ENCODE data around the gene PPIF.

The PPIF gene

DNA sequence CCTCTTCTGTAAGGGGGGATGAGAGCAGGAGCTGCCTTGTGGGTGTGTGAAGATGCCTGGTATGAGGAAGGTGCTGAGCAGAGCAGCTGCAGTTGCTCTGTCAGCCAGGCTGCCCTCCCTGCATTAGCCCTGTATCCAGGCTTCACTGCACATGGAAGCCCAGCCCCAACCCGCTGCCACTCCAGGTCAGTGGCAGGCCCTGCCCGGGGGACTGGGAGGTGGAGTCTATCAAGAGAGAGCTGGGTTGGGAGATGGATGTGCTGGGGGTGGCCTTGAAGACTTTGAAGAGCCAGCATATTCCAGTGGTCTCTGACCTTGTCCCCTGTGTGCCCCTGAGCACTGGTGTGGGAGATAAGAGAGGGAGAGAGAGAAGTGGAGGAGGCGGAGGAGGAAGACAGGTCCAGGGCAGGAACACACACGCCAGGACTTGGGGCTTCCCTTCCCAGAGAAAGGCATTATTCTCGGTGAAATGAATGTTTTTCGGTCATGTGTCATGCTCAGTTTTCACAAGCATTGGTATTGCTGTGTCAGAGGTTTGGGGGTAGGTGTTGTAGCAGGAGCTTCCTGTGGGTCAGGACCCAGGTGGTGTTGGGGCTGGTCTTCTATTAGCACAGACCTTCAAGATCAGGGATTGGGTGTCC, 2.6 kb downstream of the PPIF start:
- DNase-seq: no peak

- no peak for DNase-seq
Observed at GRCh38 chr10:79350407-79351154, 3.3 kb downstream of the PPIF start.

GRCh38 chr10:79351332-79351731, 4.1 kb downstream of the PPIF start:
- DNase-seq: no peak

GRCh38 chr10:79352035-79352877, 5.0 kb downstream of the PPIF start:
- no peak for DNase-seq

GRCh38 chr10:79353000-79353406, 5.7 kb downstream of the PPIF start:
- DNase-seq: no peak

GRCh38 chr10:79353726-79354125, 6.5 kb downstream of the PPIF start:
- DNase-seq: no peak

- no peak for DNase-seq
Observed at GRCh38 chr10:79354141-79354540, 6.9 kb downstream of the PPIF start.

DNA sequence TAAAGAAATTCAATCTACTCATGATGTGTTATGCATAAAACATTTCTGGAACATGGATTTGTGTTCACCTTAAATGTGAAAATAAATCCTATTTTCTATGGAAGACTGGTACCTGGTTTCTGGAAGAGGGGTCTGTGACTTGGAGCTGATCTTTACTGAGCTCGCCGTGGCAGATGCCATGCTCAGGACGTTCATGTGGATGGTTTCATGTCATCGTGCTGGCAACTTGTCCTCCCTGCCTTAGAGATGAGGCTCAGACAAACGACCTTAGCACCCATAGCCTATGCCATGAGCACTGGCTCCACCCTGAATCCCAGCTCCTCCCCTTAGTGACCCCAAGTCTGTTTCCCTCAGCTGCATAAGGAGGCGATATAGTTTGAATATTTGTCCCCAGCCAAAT, 7.3 kb downstream of the PPIF start:
- no peak for DNase-seq

DNA sequence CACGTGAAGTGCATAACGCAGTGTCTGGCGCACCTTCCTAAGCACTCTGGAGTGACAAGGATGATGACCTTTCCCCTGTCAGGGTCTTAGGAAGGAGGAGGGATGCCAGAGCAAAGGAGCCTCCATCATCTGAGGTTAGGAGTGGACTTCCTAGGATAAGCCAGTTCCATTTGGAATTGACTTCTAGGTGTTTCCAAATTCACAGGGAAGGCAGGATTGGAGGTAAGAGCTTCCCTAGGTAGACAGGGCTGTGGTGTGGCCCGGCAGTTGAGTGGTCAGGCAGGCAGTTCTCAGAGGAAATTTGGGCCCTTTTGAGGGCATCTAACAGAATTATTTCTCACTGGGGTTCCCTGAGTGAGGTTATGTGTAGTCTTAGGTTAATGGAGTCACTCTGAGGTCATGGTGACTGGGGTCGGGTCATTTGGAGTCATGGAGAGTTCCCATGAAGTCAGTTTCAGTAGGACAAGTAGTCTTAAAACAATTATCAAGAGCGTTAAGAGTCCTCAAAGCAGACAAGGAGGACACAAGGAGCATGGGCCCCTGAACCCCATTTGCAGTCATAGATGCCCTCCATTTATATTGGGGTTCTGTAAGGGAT, 8.2 kb downstream of the PPIF start:
- no peak for DNase-seq

- DNase-seq: no peak
Observed at GRCh38 chr10:79356104-79356503, 8.8 kb downstream of the PPIF start.

DNA sequence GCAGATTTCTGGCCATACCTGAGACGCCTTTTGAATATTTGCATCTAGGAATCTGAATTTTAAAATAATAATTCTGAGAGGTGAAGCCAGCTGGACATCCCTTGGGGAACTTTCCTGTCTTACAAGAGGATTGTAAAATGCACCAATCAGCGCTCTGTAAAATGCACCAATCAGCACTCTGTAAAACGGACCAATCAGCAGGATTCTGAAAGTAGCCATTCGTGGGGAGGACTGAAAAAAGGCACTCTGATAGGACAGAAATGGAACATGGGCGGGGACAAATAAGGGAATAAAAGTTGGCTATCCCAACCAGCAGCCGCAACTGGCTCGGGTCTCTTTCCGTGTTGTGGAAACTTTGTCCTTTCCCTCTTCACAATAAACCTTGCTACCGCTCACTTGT, 9.9 kb downstream of the PPIF start:
- no peak for DNase-seq

- no peak for DNase-seq
Observed at GRCh38 chr10:79358811-79359210, 11.5 kb downstream of the PPIF start.

DNA sequence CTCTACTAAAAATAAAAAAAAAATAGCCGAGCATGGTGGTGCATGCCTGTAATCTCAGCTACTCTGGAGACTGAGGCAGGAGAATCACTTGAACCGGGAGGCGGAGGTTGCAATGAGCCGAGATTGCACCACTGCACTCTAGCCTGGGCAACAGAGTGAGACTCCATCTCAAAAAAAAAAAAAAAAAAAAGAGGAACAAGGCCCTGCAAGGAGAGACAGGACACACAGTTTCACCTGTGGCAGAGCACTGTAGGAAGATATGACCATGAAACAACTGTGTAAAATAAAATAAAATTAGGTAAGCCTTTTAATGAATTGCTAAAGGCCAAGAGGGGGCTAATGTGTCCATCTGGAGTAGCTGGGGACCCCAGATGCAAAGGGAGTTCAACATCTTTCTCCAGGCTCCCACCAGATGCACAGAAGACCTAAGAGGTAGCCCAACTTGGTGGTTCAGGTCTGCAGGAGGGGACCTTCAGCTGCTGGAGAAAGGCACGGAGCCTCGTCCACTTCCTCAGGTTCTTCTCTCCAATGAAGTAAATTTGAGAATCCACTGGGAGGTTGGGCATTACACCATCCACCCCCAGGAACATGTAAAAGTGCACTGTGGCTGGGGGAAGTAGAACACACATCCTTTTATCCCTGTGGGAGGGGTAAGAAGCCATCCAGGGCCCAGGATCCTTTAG, 12.7 kb downstream of the PPIF start:
- DNase-seq: no peak

- DNase-seq: no peak
Observed at GRCh38 chr10:79360499-79361342, 13.5 kb downstream of the PPIF start.

DNA sequence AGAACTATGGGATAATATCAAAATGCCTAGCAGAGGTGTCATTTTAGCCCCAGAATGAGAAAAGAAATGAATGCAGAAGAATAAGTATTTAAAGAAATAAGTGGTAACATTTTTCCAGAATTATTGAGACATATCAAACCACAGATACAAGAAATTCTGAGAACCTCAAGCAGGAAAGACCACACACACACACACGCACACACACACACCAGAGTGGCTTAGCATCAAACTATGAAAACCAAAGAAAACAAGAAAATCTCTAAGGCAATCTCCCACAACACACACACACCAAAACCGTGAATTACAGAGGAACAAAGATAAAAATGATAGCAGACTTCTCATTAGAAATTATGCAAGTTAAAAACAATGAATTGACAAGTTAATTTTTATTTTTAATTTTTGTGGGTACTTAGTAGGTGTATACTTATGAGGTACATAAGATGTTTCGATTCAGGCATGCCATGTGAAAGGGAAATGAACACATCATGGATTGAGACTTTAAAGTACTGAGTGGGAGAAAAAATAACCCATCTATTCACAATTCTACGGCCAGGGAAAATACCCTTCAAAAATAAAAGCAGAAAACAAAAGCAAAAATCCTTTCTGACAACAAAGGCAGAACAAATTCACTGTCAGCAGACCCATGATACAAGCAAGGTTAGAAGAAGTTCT, 14.6 kb downstream of the PPIF start:
- no peak for DNase-seq

DNA sequence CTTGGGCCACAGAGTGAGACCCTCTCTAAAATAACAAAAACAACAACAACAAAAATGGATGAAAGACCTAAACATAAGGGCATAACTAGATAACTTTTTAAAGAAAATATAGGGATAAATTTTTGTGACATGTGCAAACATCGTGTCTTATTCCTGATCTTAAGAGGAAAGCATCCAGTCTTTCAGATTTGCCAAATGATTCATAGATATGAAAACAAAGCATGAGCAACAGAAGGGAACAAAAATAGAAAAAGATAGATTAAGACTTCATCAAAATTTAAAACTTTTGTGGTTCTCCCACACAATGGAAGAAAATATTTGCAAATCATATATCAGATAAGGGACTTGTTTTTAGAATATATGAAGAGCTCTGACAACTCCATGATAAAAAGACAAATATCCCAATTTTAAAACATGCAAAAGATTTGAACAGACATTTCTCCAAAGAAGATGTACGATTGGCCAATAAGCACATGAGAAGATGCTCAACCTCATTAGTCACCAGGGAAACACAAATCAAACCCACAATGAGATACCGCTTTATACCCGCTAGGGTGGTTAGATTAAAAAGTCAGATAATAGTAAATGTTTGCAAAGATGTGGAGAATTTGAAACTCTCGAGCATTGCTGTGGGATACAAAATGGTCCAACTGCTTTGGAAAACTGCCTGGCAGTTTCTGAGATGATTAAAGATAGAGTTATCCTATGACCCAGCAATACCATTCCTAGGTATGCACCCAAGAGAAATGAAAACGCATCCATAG, 20.3 kb downstream of the PPIF start:
- no peak for DNase-seq

- DNase-seq: no peak
Observed at GRCh38 chr10:79372871-79373270, 25.6 kb downstream of the PPIF start.

GRCh38 chr10:79374312-79375191, 27.3 kb downstream of the PPIF start:
- DNase-seq: peak; percentile 16 to 75 (median 63)

GRCh38 chr10:79375321-79376077, 28.2 kb downstream of the PPIF start:
- DNase-seq: no peak
